ENCODE results near the gene COX7B2.

Gene COX7B2, protein sequence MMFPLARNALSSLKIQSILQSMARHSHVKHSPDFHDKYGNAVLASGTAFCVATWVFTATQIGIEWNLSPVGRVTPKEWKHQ

DNA sequence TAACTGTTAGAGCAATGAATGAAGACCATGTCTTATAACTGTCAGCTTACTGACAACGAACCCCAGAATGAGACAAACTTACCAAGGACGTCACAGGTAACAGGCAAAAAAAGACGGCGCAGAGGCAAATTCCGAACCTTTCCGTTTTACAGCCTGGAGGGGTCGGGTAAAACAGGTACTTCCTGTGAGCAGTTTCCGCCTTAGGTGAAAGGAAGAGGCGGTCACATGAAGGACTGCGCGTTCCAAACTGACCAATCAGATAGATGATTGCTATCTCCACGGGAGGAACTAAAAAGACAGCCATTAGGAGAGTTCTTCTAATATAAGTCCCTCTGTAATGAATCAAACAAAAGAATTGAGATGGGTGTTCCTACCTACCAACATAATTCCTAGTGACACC lies at the start of gene COX7B2:
TSS of gene COX7B2 (minus strand) at position 168 of the 400 bp plus-strand sequence. CDS start 174,053 bp downstream, outside the sequence.
- Histone ChIP-seq H3K36me3 (ENCODE audit: control insufficient read depth in 5 of 5, insufficient read depth in 5 of 5, low read length in 5 of 5) (no peaks in the 10 kb centered on the region), H3K9ac (ENCODE audit: low read length in 5 of 5) (no peak within 1 kb of the TSS), H3K4me3 (ENCODE audit: low read depth in 1 of 5, low read length in 5 of 5) (no peak within 1 kb of the TSS), H3K9me3 (ENCODE audit: control insufficient read depth in 5 of 5, low read length in 5 of 5) (no peaks in the 10 kb centered on the region), H3K27ac (ENCODE audit: low read depth, low read length) (no peak within 1 kb of the TSS), H3K4me1 (ENCODE audit: control insufficient read depth in 5 of 5, insufficient read depth in 5 of 5, low read length in 5 of 5) (no peaks in the 10 kb centered on the region), H3K27me3 (ENCODE audit: control insufficient read depth in 5 of 5, insufficient read depth in 4 of 5, low read length in 5 of 5) (no peaks in the 10 kb centered on the region)

DNA sequence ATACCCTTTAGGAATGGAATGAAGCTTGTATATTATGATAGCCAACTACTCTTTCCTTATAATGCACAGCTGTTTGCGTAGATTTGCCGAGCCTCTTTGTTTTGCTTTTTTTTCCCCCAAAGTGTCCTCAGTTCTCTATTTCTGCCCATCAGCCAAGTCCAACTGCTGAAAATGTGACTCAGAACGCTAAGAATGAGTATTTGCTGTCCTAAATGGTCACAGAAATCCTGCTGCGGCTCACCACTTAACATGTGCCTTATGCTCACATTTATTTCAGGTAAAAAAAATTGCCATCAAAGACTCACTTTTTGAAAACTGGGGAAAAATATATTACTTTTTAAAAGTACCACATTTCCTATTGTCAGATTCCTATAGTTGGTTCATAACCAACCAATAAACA lies 47.4 kb upstream of the COX7B2 start:
- no peak overlapping the region for H3K9ac ChIP-seq (ENCODE audit: low read length in 5 of 5)
- no peaks in the 10 kb centered on the region for H3K36me3 ChIP-seq (ENCODE audit: control insufficient read depth in 5 of 5, insufficient read depth in 5 of 5, low read length in 5 of 5)
- no peak overlapping the region for H3K27ac ChIP-seq (ENCODE audit: low read depth, low read length)
- H3K4me1 ChIP-seq (ENCODE audit: control insufficient read depth in 5 of 5, insufficient read depth in 5 of 5, low read length in 5 of 5): no peaks in the 10 kb centered on the region
- H3K27me3 ChIP-seq (ENCODE audit: control insufficient read depth in 5 of 5, insufficient read depth in 4 of 5, low read length in 5 of 5): no peaks in the 10 kb centered on the region
- H3K4me3 ChIP-seq (ENCODE audit: low read depth in 1 of 5, low read length in 5 of 5): no peak overlapping the region
- no peaks in the 10 kb centered on the region for H3K9me3 ChIP-seq (ENCODE audit: control insufficient read depth in 5 of 5, low read length in 5 of 5)

DNA sequence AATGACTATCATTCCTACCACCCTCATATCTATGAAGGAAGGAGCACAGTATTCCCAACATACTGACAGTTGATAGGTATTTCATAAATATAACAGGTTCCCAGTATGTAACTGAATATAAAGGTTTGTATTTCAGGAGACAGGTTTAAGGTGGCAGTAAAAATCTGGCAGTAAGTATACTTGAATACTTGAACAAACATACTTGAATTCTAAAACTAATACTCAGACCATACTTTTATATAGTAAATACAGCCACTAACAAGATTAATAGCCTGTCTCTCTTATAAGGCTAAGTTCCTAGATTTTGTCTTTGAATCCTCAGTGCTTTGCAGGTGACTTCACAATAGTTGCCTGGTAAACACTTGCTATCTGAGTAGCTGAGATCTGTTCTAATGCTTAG lies 46.6 kb upstream of the COX7B2 start:
- H3K9me3 ChIP-seq (ENCODE audit: control insufficient read depth in 5 of 5, low read length in 5 of 5): no peaks in the 10 kb centered on the region
- H3K27me3 ChIP-seq (ENCODE audit: control insufficient read depth in 5 of 5, insufficient read depth in 4 of 5, low read length in 5 of 5): no peaks in the 10 kb centered on the region
- no peak overlapping the region for H3K9ac ChIP-seq (ENCODE audit: low read length in 5 of 5)
- H3K4me1 ChIP-seq (ENCODE audit: control insufficient read depth in 5 of 5, insufficient read depth in 5 of 5, low read length in 5 of 5): no peaks in the 10 kb centered on the region
- no peaks in the 10 kb centered on the region for H3K36me3 ChIP-seq (ENCODE audit: control insufficient read depth in 5 of 5, insufficient read depth in 5 of 5, low read length in 5 of 5)
- no peak overlapping the region for H3K4me3 ChIP-seq (ENCODE audit: low read depth in 1 of 5, low read length in 5 of 5)
- H3K27ac ChIP-seq (ENCODE audit: low read depth, low read length): no peak overlapping the region

DNA sequence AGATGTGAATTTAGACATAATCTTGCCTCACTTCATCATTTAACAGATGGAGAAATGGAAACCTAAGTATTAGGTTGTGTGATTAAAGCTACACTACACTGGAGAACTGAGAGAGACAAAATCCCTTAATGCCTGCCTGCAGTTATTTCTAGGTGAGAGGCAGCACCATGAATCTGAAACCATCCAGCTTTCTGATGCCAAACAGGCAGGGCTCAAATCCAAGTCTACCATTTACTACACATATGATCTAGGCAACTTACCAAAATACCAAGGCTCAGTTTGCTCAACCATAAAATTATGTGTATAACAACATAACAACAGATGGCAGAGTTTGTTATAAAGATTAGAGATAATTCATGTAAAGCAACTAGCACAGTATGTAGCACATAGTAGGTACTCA lies 45.6 kb upstream of the COX7B2 start:
- H3K4me1 ChIP-seq (ENCODE audit: control insufficient read depth in 5 of 5, insufficient read depth in 5 of 5, low read length in 5 of 5): no peaks in the 10 kb centered on the region
- H3K27ac ChIP-seq (ENCODE audit: low read depth, low read length): no peak overlapping the region
- H3K36me3 ChIP-seq (ENCODE audit: control insufficient read depth in 5 of 5, insufficient read depth in 5 of 5, low read length in 5 of 5): no peaks in the 10 kb centered on the region
- H3K9me3 ChIP-seq (ENCODE audit: control insufficient read depth in 5 of 5, low read length in 5 of 5): no peaks in the 10 kb centered on the region
- H3K27me3 ChIP-seq (ENCODE audit: control insufficient read depth in 5 of 5, insufficient read depth in 4 of 5, low read length in 5 of 5): no peaks in the 10 kb centered on the region
- H3K4me3 ChIP-seq (ENCODE audit: low read depth in 1 of 5, low read length in 5 of 5): no peak overlapping the region
- H3K9ac ChIP-seq (ENCODE audit: low read length in 5 of 5): no peak overlapping the region

DNA sequence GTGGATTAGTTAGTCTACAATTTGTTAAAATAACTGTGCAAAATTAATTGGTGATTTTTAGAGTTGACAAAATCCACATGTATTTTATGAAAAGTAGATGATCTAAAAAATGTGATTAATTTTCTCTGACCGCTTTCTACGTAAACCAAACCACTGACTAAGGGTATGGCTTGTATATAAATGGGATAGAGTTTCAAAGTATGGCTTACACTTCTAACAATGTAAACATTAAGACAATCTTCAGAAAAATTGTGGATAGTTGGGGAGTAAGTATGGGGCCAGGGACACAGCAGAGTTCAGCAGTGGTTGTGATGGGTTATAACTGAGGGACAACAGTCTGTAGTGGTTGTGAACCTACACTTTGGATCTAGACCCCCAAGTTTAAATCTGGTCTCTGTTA lies 44.5 kb upstream of the COX7B2 start:
- H3K27ac ChIP-seq (ENCODE audit: low read depth, low read length): no peak overlapping the region
- H3K9ac ChIP-seq (ENCODE audit: low read length in 5 of 5): no peak overlapping the region
- H3K27me3 ChIP-seq (ENCODE audit: control insufficient read depth in 5 of 5, insufficient read depth in 4 of 5, low read length in 5 of 5): no peaks in the 10 kb centered on the region
- no peak overlapping the region for H3K4me3 ChIP-seq (ENCODE audit: low read depth in 1 of 5, low read length in 5 of 5)
- no peaks in the 10 kb centered on the region for H3K36me3 ChIP-seq (ENCODE audit: control insufficient read depth in 5 of 5, insufficient read depth in 5 of 5, low read length in 5 of 5)
- H3K4me1 ChIP-seq (ENCODE audit: control insufficient read depth in 5 of 5, insufficient read depth in 5 of 5, low read length in 5 of 5): no peaks in the 10 kb centered on the region
- no peaks in the 10 kb centered on the region for H3K9me3 ChIP-seq (ENCODE audit: control insufficient read depth in 5 of 5, low read length in 5 of 5)

DNA sequence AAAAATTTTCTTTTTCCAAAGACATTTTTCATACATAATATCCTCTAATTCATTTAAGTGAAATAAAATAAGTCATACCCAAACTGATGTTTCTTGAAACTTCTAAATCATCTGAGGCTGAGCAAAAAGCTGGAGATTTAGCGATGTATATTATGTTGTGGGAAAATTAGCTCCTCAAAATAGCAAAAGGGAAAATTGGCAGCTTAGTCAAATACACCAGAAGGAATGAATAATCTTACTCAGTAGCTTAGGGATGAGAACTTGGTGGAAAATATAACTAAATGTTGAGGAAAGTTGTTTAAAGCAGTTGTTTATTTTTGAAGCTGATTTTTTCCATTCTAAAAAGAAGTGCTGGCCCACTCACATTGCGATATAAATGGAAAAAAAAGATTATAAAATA lies 43.4 kb upstream of the COX7B2 start:
- H3K27me3 ChIP-seq (ENCODE audit: control insufficient read depth in 5 of 5, insufficient read depth in 4 of 5, low read length in 5 of 5): no peaks in the 10 kb centered on the region
- no peak overlapping the region for H3K9ac ChIP-seq (ENCODE audit: low read length in 5 of 5)
- no peak overlapping the region for H3K4me3 ChIP-seq (ENCODE audit: low read depth in 1 of 5, low read length in 5 of 5)
- H3K4me1 ChIP-seq (ENCODE audit: control insufficient read depth in 5 of 5, insufficient read depth in 5 of 5, low read length in 5 of 5): no peaks in the 10 kb centered on the region
- no peaks in the 10 kb centered on the region for H3K36me3 ChIP-seq (ENCODE audit: control insufficient read depth in 5 of 5, insufficient read depth in 5 of 5, low read length in 5 of 5)
- no peaks in the 10 kb centered on the region for H3K9me3 ChIP-seq (ENCODE audit: control insufficient read depth in 5 of 5, low read length in 5 of 5)
- no peak overlapping the region for H3K27ac ChIP-seq (ENCODE audit: low read depth, low read length)

DNA sequence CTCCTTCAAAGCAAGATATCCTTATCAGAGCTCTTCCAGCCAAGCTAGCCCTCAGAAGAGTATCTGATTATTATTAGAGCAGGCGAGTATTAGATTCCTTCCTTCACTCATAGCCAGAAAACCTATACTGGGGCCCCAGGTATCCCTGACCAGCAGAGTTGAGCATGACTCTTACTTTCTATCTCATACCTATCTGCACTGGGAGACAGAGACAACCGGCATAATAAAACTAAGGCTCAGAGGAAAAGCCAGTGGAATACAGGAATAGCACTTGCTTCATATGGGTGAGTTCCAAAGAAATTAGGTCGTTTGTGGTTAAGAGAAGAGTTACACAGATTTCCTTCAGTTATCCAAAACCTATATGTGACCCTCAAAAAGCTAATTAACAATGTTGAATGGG lies 41.8 kb upstream of the COX7B2 start:
- Histone ChIP-seq H3K36me3 (ENCODE audit: control insufficient read depth in 5 of 5, insufficient read depth in 5 of 5, low read length in 5 of 5) (no peaks in the 10 kb centered on the region), H3K9me3 (ENCODE audit: control insufficient read depth in 5 of 5, low read length in 5 of 5) (no peaks in the 10 kb centered on the region), H3K27me3 (ENCODE audit: control insufficient read depth in 5 of 5, insufficient read depth in 4 of 5, low read length in 5 of 5) (no peaks in the 10 kb centered on the region), H3K4me1 (ENCODE audit: control insufficient read depth in 5 of 5, insufficient read depth in 5 of 5, low read length in 5 of 5) (no peaks in the 10 kb centered on the region), H3K9ac (ENCODE audit: low read length in 5 of 5) (no peak overlapping the region), H3K27ac (ENCODE audit: low read depth, low read length) (no peak overlapping the region), H3K4me3 (ENCODE audit: low read depth in 1 of 5, low read length in 5 of 5) (no peak overlapping the region)

DNA sequence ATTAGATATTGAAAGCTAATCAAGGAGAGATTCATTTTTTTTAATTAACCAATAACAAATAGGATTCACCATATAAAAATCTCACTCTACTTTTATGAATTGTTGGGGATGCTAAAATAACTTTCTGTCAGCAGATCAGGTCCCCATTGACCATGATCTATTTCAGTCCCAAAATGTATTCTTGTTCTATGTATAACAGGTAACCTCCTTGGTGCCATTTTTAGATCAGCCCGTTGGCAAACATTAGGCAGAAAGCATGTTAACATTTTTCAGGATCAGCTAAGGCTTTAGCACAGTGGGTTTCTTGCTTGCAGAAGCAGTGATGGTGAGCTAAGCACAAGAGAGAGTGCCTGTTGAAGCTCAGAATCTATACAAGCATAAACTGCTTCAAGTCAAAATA lies 40.8 kb upstream of the COX7B2 start:
- Histone ChIP-seq H3K4me3 (ENCODE audit: low read depth in 1 of 5, low read length in 5 of 5) (no peak overlapping the region), H3K4me1 (ENCODE audit: control insufficient read depth in 5 of 5, insufficient read depth in 5 of 5, low read length in 5 of 5) (no peaks in the 10 kb centered on the region), H3K9ac (ENCODE audit: low read length in 5 of 5) (no peak overlapping the region), H3K27ac (ENCODE audit: low read depth, low read length) (no peak overlapping the region), H3K27me3 (ENCODE audit: control insufficient read depth in 5 of 5, insufficient read depth in 4 of 5, low read length in 5 of 5) (no peaks in the 10 kb centered on the region), H3K36me3 (ENCODE audit: control insufficient read depth in 5 of 5, insufficient read depth in 5 of 5, low read length in 5 of 5) (no peaks in the 10 kb centered on the region), H3K9me3 (ENCODE audit: control insufficient read depth in 5 of 5, low read length in 5 of 5) (no peaks in the 10 kb centered on the region)

DNA sequence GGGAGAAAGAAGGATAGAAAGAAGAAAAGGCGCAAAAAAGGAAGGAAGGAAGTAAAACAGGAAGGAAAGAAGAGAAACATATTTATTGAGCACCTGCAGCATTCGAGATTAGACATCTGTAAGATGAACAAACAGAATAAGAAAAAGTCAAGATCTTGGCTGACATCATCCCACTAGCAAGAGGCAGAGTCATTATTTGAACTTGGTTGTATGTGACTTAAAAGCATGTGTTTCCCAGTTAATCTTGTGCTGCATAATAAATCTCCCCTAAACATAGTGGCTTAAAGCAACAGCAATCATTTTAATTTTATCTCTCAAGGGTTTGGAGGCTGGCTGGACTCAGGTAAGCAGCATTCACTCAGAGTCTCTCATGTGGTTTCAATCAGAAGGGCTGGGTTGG lies 38.5 kb upstream of the COX7B2 start:
- no peaks in the 10 kb centered on the region for H3K4me1 ChIP-seq (ENCODE audit: control insufficient read depth in 5 of 5, insufficient read depth in 5 of 5, low read length in 5 of 5)
- H3K9ac ChIP-seq (ENCODE audit: low read length in 5 of 5): no peak overlapping the region
- H3K27ac ChIP-seq (ENCODE audit: low read depth, low read length): no peak overlapping the region
- H3K4me3 ChIP-seq (ENCODE audit: low read depth in 1 of 5, low read length in 5 of 5): no peak overlapping the region
- no peaks in the 10 kb centered on the region for H3K36me3 ChIP-seq (ENCODE audit: control insufficient read depth in 5 of 5, insufficient read depth in 5 of 5, low read length in 5 of 5)
- H3K9me3 ChIP-seq (ENCODE audit: control insufficient read depth in 5 of 5, low read length in 5 of 5): no peaks in the 10 kb centered on the region
- H3K27me3 ChIP-seq (ENCODE audit: control insufficient read depth in 5 of 5, insufficient read depth in 4 of 5, low read length in 5 of 5): no peaks in the 10 kb centered on the region

DNA sequence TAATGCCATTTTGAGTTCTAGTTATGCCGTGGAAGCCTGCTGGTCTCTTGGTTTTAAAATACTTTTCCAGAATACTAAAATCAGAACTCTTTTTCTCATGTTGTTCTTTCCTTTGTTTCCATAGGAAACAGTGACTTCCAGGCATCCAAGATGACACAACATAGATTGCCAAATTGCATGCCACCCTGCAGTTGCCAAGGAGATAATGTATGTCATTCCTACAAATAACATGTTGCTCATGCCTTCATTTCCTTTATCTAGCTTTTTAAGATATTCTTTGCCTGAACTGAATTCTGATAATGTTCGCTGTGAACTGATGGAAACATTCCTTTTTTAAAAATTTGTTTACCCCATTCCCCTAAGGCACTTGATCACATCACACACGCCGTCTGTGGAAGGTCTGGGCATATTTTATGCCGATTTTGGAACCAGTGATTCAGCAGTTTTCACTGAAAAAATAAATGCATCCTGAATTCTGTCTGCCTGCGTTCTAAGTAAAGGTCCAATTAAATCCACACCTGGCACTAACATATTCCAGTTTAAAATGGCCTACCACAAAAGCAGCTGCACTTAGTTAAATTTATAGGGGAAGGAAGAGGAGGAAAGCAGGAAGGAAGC lies 38.0 kb upstream of the COX7B2 start:
- Histone ChIP-seq H3K4me1 (ENCODE audit: control insufficient read depth in 5 of 5, insufficient read depth in 5 of 5, low read length in 5 of 5) (no peaks in the 10 kb centered on the region), H3K27ac (ENCODE audit: low read depth, low read length) (no peak overlapping the region), H3K4me3 (ENCODE audit: low read depth in 1 of 5, low read length in 5 of 5) (no peak overlapping the region), H3K36me3 (ENCODE audit: control insufficient read depth in 5 of 5, insufficient read depth in 5 of 5, low read length in 5 of 5) (no peaks in the 10 kb centered on the region), H3K27me3 (ENCODE audit: control insufficient read depth in 5 of 5, insufficient read depth in 4 of 5, low read length in 5 of 5) (no peaks in the 10 kb centered on the region), H3K9me3 (ENCODE audit: control insufficient read depth in 5 of 5, low read length in 5 of 5) (no peaks in the 10 kb centered on the region), H3K9ac (ENCODE audit: low read length in 5 of 5) (no peak overlapping the region)

DNA sequence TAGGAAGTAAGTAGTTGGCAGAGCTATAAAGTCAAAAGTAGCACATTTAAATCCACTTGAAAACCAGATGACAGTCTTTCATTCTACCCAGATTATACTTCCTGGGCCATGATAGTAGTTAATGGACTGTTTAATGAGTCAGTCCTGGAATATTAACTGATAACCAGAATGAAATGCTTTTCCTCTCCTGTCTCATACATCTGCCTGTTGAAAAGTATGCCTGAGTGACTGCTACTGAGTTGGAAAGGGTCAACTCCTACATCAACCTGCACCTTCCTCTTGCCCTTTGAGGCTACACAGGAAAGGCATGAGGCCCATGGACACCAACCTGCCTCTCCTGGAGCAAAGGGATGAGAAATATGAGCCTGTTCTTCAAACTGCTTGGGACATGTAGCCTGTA lies 36.0 kb upstream of the COX7B2 start:
- H3K9me3 ChIP-seq (ENCODE audit: control insufficient read depth in 5 of 5, low read length in 5 of 5): no peaks in the 10 kb centered on the region
- no peaks in the 10 kb centered on the region for H3K27me3 ChIP-seq (ENCODE audit: control insufficient read depth in 5 of 5, insufficient read depth in 4 of 5, low read length in 5 of 5)
- H3K4me1 ChIP-seq (ENCODE audit: control insufficient read depth in 5 of 5, insufficient read depth in 5 of 5, low read length in 5 of 5): no peaks in the 10 kb centered on the region
- no peaks in the 10 kb centered on the region for H3K36me3 ChIP-seq (ENCODE audit: control insufficient read depth in 5 of 5, insufficient read depth in 5 of 5, low read length in 5 of 5)
- H3K27ac ChIP-seq (ENCODE audit: low read depth, low read length): no peak overlapping the region
- no peak overlapping the region for H3K4me3 ChIP-seq (ENCODE audit: low read depth in 1 of 5, low read length in 5 of 5)
- no peak overlapping the region for H3K9ac ChIP-seq (ENCODE audit: low read length in 5 of 5)

All from subcutaneous abdominal adipose tissue (tissue), 5 donors.